DMS153 treated with DMSO at 0.1 percent for 48 hours (cell line): ENCODE data around the gene C1S.
"Not testable (repeated sequence)": the region's sequence is repeated elsewhere in the genome, so short reads cannot be mapped to it uniquely, and the experiment has no call there.

Experiments used
- DNase-seq: peaks from one replicate; lab custom pipeline; 2025; ENCODE audit not compliant: unreplicated experiment; lab: John Stamatoyannopoulos, UW

C1S gene

DNA sequence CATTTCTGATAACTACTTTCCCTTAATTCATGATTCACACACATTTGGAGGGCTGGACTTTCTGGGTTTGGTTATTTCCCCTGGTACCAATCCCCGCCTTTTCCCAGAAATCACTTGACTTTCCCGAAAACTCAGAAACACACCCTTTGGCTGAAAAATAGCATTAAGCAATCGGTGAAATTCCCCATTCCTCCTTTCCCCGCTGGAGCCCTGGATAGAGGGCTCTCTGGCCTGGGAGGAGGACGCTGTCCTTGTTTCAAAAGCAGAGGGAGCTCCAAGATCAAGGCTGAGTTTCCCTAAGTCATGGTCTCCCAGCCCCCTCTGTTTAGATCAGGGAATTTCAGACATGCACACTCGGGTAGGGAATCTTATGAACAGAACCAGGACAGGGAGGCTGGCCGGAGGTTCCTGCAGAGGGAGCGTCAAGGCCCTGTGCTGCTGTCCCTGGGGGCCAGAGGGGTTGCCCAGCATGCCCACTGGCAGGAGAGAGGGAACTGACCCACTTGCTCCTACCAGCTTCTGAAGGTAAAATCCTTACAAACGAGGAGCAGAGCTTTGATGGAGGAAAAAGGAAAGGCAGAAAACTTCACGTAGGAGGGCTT is at the start of gene C1S:
Gene C1S, plus strand, starts transcription at position 366 of the 602 bp plus-strand sequence. CDS start 1,195 bp downstream, outside the sequence.
- DNase-seq: no peak

- DNase-seq: not testable (repeated sequence)
These were observed 49.1 kb upstream of the C1S start for GRCh38 chr12:7011398-7011797.

- DNase-seq: no peak
These were observed 48.4 kb upstream of the C1S start for GRCh38 chr12:7012024-7012607.

- DNase-seq: no peak
These were observed 47.4 kb upstream of the C1S start for GRCh38 chr12:7013101-7013500.

GRCh38 chr12:7015555-7016370 is 44.8 kb upstream of the C1S start:
- DNase-seq: no peak

DNA sequence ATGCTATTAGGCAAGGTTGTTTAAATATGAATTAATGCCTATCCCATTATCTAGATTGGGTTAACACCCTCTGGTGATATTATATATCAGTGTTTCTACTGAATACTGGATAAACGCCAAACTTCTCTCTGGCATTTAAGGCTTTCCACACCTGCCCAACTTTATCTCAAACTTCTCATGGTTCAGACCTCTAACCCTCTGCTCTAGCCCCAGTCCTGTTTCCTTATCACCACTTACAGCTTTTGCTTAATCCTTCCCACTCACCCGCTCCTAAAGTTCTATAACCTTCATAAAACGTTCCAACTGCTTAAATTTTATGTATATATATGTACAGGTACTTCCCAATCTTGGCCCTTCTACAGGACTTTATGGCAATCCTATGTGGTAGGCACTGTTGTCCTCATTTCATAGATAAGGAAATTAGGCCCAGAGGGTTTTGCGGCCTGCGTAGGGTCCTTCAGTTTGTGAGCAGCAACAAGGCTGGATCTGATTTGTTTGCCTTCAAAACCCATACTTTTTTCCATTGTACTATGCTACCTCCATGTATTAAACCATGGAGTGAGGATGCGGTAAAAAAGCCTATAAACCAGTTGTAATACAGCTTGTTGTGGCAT is 43.5 kb upstream of the C1S start:
- DNase-seq: no peak

- no peak for DNase-seq
These were observed 42.6 kb upstream of the C1S start for GRCh38 chr12:7017870-7018349.

DNA sequence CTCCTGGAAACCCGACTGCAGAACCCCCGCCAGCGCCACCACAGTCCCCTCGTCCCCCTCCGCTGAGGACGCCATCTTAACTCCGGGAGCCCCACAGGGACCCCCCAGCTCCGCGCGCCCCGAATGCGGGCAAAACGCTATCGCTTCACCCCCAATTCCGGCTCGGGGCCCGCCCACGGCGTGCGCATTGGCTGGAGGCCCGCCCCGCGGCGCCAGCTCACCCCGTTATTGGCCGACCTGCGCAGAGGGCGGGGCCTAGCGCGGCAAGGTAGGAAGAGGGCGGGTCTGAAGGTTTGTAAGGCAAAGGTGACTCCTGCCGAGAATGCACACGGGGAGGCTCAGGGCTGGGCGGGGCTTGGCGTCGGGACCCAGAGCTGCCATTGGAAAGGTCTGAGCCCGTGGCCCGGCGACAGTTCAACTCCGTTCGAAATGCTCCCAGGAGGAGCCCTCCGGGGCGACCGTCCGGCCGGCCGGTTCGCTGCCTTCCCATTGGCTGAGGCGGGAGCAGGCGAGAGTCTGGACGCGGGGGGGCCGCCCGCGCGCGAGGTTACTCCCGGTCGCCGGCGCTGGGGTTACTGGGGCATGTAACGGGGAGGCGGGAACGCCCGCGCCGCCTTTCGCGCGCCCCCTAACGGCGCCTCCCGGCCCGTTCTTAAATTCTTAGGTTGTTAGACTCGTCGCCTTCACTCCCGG is 42.0 kb upstream of the C1S start, which contains the start of gene LPCAT3:
Gene LPCAT3, minus strand, starts transcription at position 127 of the 693 bp plus-strand sequence. Its CDS starts 52 bp downstream, at position 75.
- DNase-seq: peak; percentile 98

GRCh38 chr12:7019043-7019569 is 41.4 kb upstream of the C1S start:
- DNase-seq: no peak

- DNase-seq: no peak
These were observed 38.6 kb upstream of the C1S start for GRCh38 chr12:7021956-7022355.

DNA sequence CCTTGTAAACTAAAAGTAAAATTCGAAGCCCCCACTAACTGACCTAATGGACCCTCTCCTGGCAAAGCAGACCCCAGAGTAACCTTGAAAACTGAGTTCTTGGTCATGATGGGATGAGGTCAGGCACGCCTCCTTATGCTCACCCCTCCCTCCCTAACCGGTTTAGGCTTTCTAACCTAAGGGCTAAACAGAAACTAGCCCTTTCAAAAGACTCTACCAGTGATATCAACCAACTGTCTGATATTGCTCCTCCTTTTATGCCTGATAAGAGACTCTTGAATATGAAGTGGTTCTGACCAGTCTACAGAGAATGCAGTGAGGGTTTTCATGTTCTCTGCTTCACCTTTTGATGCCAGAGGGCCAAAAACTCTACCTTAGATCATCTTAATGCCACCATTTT is 37.4 kb upstream of the C1S start:
- DNase-seq: no peak

DNA sequence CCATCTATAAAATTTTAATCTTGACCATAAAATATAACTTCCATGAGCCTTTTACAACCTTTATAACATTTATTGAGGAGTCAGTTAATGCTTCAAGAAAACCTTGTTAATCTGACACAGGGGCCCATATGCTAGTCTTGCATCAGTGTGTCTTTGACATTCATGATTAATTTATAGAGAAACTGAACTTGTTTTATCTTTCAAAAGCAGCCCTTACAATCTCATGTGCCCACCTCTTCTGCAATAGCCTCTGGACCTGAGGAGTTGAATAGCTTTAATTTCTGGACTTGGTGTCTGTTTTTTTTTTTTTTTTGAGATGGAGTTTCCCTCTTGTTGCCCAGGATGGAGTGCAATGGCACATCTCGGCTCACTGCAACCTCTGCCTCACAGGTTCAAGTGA is 33.7 kb upstream of the C1S start:
- DNase-seq: no peak

DNA sequence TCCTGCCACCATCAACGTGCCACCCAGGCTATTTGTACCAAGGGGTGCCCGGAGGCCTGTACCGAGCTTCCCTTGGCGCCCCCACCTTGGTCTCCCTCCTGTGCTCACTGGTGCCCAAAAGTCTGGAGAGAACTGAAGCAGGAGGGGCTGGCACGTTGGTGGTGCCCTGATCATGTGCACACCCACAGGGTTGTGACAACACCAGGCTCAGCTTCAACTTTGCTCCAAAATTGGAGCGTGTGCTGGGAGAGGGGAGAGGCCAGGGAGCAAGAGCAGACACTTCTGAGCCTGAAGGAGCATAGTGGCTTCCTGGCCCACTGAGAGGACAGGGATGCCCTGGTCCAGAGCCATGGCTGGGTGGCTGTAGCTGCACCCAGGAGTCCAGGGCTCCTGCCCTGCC is 29.2 kb upstream of the C1S start:
- DNase-seq: no peak

DNA sequence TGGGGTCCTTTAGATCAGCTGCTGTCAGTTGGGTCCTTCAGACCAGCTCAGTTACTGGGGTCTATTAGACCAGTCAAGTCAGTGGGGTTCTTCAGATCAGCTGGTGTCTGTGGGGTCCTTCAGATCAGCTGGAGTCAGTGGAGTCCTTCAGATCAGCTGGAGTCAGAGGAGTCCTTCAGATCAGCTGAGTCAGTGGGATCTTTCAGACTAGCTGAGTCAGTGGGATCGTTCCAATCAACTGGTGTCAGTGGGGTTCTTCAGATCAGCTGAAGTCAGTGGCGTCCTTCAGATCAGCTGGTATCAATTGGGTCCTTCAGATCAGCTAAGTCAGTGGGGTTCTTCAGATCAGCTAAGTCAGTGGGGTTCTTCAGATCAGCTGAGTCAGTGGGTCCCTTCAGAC is 27.5 kb upstream of the C1S start:
- no peak for DNase-seq

- DNase-seq: no peak
These were observed 26.1 kb upstream of the C1S start for GRCh38 chr12:7034464-7034863.

DNA sequence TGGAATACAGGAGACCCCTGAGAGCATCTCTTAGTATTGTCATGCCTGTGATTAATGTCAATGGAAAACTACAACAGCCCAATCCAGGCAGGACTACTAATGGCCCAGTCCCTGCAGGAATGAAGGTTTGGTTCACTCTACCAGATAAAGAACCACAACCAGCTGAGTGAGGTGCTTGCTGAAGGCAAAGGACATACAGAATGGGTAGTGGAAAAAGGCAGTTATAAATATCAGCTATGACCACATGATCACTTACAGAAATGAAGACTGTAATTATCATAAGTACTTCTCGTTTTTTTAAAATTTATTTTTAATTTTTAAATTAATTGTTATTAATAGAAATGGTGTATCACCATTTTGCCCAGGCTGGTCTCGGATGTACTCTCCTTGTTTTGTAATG is 25.1 kb upstream of the C1S start:
- no peak for DNase-seq

DNA sequence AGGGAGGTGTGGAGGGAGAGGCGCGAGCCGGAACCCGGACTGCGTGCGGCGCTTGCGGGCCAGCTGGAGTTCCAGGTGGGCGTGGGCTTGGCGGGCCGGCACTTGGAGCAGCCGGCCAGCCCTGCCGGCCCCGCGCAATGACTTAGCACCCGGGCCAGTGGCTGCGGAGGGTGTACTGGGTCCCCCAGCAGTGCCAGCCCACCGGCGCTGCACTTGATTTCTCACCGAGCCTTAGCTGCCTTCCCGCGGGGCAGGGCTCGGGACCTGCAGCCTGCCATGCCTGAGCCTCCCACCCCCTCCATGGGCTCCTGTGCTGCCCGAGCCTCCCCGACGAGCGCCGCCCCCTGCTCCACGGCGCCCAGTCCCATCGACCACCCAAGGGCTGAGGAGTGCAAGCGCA is 23.1 kb upstream of the C1S start:
- DNase-seq: not testable (repeated sequence)

GRCh38 chr12:7038591-7038990 is 21.9 kb upstream of the C1S start:
- DNase-seq: no peak

GRCh38 chr12:7039403-7039802 is 21.1 kb upstream of the C1S start:
- DNase-seq: no peak

DNA sequence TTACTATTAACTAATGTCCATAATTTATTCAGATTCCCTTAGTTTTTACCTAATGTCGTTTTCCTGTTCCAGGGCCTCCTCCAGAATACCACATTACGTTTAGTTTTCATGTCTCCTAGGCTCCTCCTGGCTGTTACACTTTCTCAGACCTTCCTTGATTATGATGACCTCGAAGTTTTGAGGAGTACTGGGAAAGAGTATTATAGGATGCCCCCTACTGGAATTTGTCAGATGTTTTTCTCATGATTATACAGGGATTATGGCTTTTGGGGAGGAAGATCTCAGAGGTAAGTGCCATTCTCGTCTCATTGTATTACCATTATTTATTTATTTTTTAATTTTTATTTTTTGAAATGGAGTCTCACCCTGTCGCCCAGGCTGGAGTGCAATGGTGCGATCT is 17.7 kb upstream of the C1S start:
- no peak for DNase-seq

DNA sequence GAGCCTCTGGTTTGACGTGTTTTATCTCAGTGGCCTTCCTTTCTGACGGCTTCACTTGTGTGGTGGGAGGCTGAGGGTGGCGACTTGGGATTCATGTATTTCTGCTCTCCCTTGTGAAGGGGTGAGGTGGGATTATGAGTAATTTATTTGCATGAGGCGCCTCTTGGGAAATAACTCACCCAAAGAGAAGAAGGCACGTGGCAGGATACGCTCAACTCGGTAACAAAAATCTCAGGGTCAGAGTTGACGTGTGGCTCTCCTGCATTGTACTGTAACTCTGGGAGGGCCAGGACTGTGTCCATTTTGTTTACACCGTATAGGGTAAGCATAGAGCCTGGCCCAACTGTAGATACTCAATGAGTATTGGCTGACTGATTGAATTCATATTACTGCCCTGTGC is 14.6 kb upstream of the C1S start:
- no peak for DNase-seq
